Stomach smooth muscle (tissue), 2 donors: ENCODE data around the gene CDC42EP4.
"Not testable (repeated sequence)": the region's sequence is repeated elsewhere in the genome, so short reads cannot be mapped to it uniquely, and the experiment has no call there.

ENCODE experiments used
- H3K27ac ChIP-seq: one replicate; pipeline ENCODE4 v1.7.0; 2013; ENCODE audit warnings: mild to moderate bottlenecking, low read length, inconsistent platforms
- H3K27me3 ChIP-seq, 2 donors: one replicate each; pipeline ENCODE4 v1.7.0; 2013; ENCODE audit warnings: low read length in 2 of 2; ENCODE audit not compliant: insufficient read depth in 2 of 2, control insufficient read depth in 1 of 2
- H3K36me3 ChIP-seq, 2 donors: one replicate each; pipeline ENCODE4 v1.7.0; 2013; ENCODE audit warnings: low read length in 2 of 2; ENCODE audit not compliant: control insufficient read depth in 2 of 2, insufficient read depth in 2 of 2
- H3K4me1 ChIP-seq: one replicate; pipeline ENCODE4 v1.7.0; 2013; ENCODE audit warnings: low read length; ENCODE audit not compliant: control insufficient read depth, insufficient read depth
- H3K4me3 ChIP-seq, 2 donors: one replicate each; pipeline ENCODE4 v1.7.0; 2013; ENCODE audit warnings: low read length in 2 of 2
- H3K9ac ChIP-seq, 2 donors: one replicate each; pipeline ENCODE4 v1.7.0; 2013; ENCODE audit warnings: low read length in 2 of 2, mild to moderate bottlenecking in 1 of 2
- H3K9me3 ChIP-seq, 2 donors: one replicate each; pipeline ENCODE4 v1.7.0; 2013; ENCODE audit warnings: low read length in 2 of 2; ENCODE audit not compliant: control insufficient read depth in 2 of 2
- donor health status: healthy.
- donor health status: Pancreatic carcinoma.

The CDC42EP4 gene

GRCh38 chr17:73265646-73266640 is 45.9 kb downstream of the CDC42EP4 start:
- no peak overlapping the region for H3K9ac ChIP-seq
- H3K4me1 ChIP-seq, result peaks cover 12% of the 10 kb centered on the region
- no peaks in the 10 kb centered on the region for H3K27me3 ChIP-seq
- H3K9me3 ChIP-seq, result no peaks in the 10 kb centered on the region
- no peak overlapping the region for H3K27ac ChIP-seq
- H3K36me3 ChIP-seq, result no peaks in the 10 kb centered on the region
- H3K4me3 ChIP-seq, result no peak overlapping the region

GRCh38 chr17:73264448-73264847 is 47.4 kb downstream of the CDC42EP4 start:
- H3K9me3 ChIP-seq, H3K9ac ChIP-seq, H3K4me3 ChIP-seq, H3K36me3 ChIP-seq, H3K27me3 ChIP-seq, H3K27ac ChIP-seq: not testable (repeated sequence)
- peaks cover 12% of the 10 kb centered on the region for H3K4me1 ChIP-seq

GRCh38 chr17:73262676-73263642 is 48.8 kb downstream of the CDC42EP4 start:
- no peaks in the 10 kb centered on the region for H3K36me3 ChIP-seq
- no peaks in the 10 kb centered on the region for H3K27me3 ChIP-seq
- H3K9me3 ChIP-seq, result no peaks in the 10 kb centered on the region
- no peak overlapping the region for H3K27ac ChIP-seq
- H3K4me3 ChIP-seq, result no peak overlapping the region
- peaks cover 12% of the 10 kb centered on the region for H3K4me1 ChIP-seq
- no peak overlapping the region for H3K9ac ChIP-seq

DNA sequence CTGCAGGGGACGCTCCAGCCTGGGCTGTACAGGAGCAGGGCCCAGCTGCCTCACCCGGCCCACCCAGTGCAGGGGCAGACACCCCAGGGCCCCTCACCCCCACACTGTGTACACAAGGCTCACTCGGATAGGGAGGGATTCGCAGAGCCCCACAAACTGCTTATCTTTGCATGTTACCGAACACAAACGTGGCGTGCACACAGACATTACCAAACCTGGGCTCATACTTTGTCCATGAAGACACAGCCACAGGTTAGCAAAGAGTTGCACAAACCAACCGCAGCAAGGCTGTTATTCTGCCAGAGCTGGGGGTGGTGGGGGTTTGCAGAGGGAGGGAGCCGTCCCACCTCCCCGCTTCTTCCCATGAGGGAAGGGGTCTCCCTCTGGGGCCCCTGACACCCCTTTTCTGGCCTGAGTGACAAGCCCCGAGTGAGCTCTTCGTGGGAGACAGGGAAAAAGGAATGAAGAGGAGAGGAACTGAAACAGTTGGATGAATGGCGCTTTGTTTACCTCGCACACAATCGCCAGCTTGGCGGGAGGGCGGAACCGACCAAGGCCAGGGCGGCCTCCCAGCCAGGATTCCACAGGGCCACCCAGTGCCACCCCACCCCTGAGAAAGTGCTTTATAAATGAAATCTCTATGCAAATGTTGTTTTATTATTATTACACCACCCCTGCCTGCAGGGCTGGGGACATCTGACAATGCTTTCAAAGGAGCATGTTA is 49.7 kb downstream of the CDC42EP4 start:
- Histone ChIP-seq H3K9ac (no peak overlapping the region), H3K9me3 (no peaks in the 10 kb centered on the region), H3K27ac (no peak overlapping the region), H3K36me3 (no peaks in the 10 kb centered on the region), H3K4me3 (peak overlapping the region in 1 of 2 donors; percentile 8), H3K27me3 (no peaks in the 10 kb centered on the region), H3K4me1 (peaks cover 19% of the 10 kb centered on the region)

- H3K36me3 ChIP-seq, result no peaks in the 10 kb centered on the region
- no peak within 1 kb of the TSS for H3K9ac ChIP-seq
- no peaks in the 10 kb centered on the region for H3K9me3 ChIP-seq
- H3K4me1 ChIP-seq, result peaks cover 19% of the 10 kb centered on the region
- H3K27me3 ChIP-seq, result no peaks in the 10 kb centered on the region
- H3K27ac ChIP-seq, result no peak within 1 kb of the TSS
- H3K4me3 ChIP-seq, result peak within 1 kb of the TSS in 1 of 2 donors; percentile 8
Observed at GRCh38 chr17:73261617-73261951, 50.2 kb downstream of the CDC42EP4 start, which contains the start of gene CPSF4L. Gene CPSF4L (minus strand): TSS chr17:73261880. CDS start chr17:73261818, 62 bp downstream.

DNA sequence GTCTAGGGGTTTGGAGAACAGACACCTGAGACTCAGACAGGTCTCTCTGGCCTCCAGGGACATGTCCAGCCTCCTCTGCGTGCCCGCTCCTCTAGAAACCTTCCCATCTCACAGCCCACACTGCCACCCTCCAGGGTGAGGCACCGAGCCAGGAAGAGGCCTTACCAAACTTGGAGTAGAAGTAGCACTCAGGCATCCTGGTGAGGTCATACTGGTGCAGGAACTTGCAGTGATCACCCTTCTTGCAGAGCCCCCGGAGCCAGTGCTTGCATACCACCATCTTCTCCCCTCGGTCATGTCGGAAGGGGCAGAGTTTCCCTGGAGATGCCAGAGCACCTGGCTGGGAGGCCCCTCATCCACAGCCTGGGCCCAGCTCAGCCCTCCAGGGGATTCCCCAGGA is 54.3 kb downstream of the CDC42EP4 start:
- H3K27me3 ChIP-seq, result no peaks in the 10 kb centered on the region
- H3K36me3 ChIP-seq, result no peaks in the 10 kb centered on the region
- no peak overlapping the region for H3K9ac ChIP-seq
- H3K4me1 ChIP-seq, result peaks cover 21% of the 10 kb centered on the region
- H3K9me3 ChIP-seq, result no peaks in the 10 kb centered on the region
- H3K27ac ChIP-seq, result no peak overlapping the region
- no peak overlapping the region for H3K4me3 ChIP-seq

- no peak overlapping the region for H3K9ac ChIP-seq
- no peak overlapping the region for H3K27ac ChIP-seq
- H3K4me1 ChIP-seq, result peaks cover 15% of the 10 kb centered on the region
- H3K27me3 ChIP-seq, result no peaks in the 10 kb centered on the region
- H3K36me3 ChIP-seq, result no peaks in the 10 kb centered on the region
- no peaks in the 10 kb centered on the region for H3K9me3 ChIP-seq
- H3K4me3 ChIP-seq, result no peak overlapping the region
Observed at GRCh38 chr17:73256220-73256619, 55.6 kb downstream of the CDC42EP4 start.

DNA sequence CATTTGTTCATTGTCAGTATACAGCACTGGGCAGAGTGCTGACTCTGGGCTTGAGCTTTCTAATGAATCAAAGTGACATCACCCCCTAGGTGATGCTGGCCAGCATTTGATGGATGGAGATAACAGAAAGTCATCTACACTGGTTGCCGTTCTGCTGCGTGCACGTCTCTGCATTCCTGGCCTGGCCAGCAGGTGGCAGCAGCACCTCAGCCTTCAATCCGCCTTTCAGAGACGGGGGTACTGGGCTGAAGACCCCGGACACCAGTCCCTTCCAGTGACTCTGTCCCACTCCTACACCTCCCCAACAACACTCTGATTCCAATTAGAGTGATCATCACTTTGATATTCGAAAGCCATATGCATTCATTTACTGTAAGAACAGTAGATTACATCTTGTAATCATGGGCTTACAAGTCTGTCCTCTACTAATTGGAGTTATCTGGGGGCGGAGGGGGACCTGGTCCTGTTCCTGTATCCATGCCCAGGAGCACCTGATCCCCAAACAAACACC is 56.1 kb downstream of the CDC42EP4 start:
- no peaks in the 10 kb centered on the region for H3K36me3 ChIP-seq
- no peaks in the 10 kb centered on the region for H3K27me3 ChIP-seq
- H3K4me1 ChIP-seq, result peaks cover 15% of the 10 kb centered on the region
- H3K27ac ChIP-seq, result no peak overlapping the region
- H3K9ac ChIP-seq, result no peak overlapping the region
- no peak overlapping the region for H3K4me3 ChIP-seq
- H3K9me3 ChIP-seq, result no peaks in the 10 kb centered on the region

DNA sequence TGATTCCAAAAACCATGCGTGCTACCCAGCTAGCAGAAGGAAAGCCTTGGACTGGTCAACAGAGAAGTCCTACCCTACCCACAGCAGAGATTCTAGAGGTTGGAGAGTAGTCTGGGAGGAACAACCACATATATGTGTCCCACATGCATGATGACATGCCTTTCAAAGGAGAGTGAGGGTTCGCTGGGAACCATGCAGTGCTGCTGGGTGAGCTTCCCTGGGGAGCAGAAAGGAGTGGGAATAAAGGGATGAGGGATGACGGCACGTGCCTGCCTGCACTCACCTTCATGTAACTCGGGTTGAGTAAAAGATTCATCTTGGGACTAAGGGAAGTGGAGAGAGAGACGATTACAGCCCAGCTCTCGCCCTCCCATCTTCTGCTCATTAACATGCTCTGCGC is 59.9 kb downstream of the CDC42EP4 start:
- Histone ChIP-seq H3K9me3 (no peaks in the 10 kb centered on the region), H3K9ac (no peak overlapping the region), H3K36me3 (peaks cover 2 to 5% of the 10 kb centered on the region in 2 donors), H3K27ac (no peak overlapping the region), H3K4me1 (peaks cover 7% of the 10 kb centered on the region), H3K4me3 (no peak overlapping the region), H3K27me3 (no peaks in the 10 kb centered on the region)
